ENCODE measurements around the gene ROR2.

Gene ROR2

GRCh38 chr9:91698266-91698665 is 251.8 kb downstream of the ROR2 start:
- no peaks in the 10 kb centered on the region for H3K4me1 ChIP-seq (ENCODE audit: insufficient read depth, low read length)
- H3K27me3 ChIP-seq (ENCODE audit: insufficient read depth, low read length), result no peaks in the 10 kb centered on the region
- no peaks in the 10 kb centered on the region for H3K9me3 ChIP-seq (ENCODE audit: low read length)
- H3K36me3 ChIP-seq (ENCODE audit: insufficient read depth, low read length), result no peaks in the 10 kb centered on the region
- no peak overlapping the region for H3K4me3 ChIP-seq (ENCODE audit: low read length)
- no peak overlapping the region for H2AFZ ChIP-seq (ENCODE audit: low read depth, low read length)

- Histone ChIP-seq H2AFZ (ENCODE audit: low read depth, low read length) (no peak overlapping the region), H3K9me3 (ENCODE audit: low read length) (no peaks in the 10 kb centered on the region), H3K36me3 (ENCODE audit: insufficient read depth, low read length) (no peaks in the 10 kb centered on the region), H3K4me3 (ENCODE audit: low read length) (no peak overlapping the region), H3K4me1 (ENCODE audit: insufficient read depth, low read length) (no peaks in the 10 kb centered on the region), H3K27me3 (ENCODE audit: insufficient read depth, low read length) (no peaks in the 10 kb centered on the region)
Measured at GRCh38 chr9:91697201-91697600, 252.8 kb downstream of the ROR2 start.

- Histone ChIP-seq H3K9me3 (ENCODE audit: low read length) (no peaks in the 10 kb centered on the region), H3K27me3 (ENCODE audit: insufficient read depth, low read length) (no peaks in the 10 kb centered on the region), H3K36me3 (ENCODE audit: insufficient read depth, low read length) (no peaks in the 10 kb centered on the region), H3K4me3 (ENCODE audit: low read length) (no peak overlapping the region), H3K4me1 (ENCODE audit: insufficient read depth, low read length) (no peaks in the 10 kb centered on the region), H2AFZ (ENCODE audit: low read depth, low read length) (no peak overlapping the region)
Measured at GRCh38 chr9:91694081-91694870, 255.8 kb downstream of the ROR2 start.

GRCh38 chr9:91693226-91693625 is 256.8 kb downstream of the ROR2 start:
- Histone ChIP-seq H3K36me3 (ENCODE audit: insufficient read depth, low read length) (no peaks in the 10 kb centered on the region), H3K4me1 (ENCODE audit: insufficient read depth, low read length) (no peaks in the 10 kb centered on the region), H3K9me3 (ENCODE audit: low read length) (no peaks in the 10 kb centered on the region), H3K4me3 (ENCODE audit: low read length) (no peak overlapping the region), H2AFZ (ENCODE audit: low read depth, low read length) (no peak overlapping the region), H3K27me3 (ENCODE audit: insufficient read depth, low read length) (no peaks in the 10 kb centered on the region)

- H3K4me1 ChIP-seq (ENCODE audit: insufficient read depth, low read length), result no peaks in the 10 kb centered on the region
- no peaks in the 10 kb centered on the region for H3K9me3 ChIP-seq (ENCODE audit: low read length)
- H3K36me3 ChIP-seq (ENCODE audit: insufficient read depth, low read length), result no peaks in the 10 kb centered on the region
- no peaks in the 10 kb centered on the region for H3K27me3 ChIP-seq (ENCODE audit: insufficient read depth, low read length)
- H3K4me3 ChIP-seq (ENCODE audit: low read length), result no peak overlapping the region
- no peak overlapping the region for H2AFZ ChIP-seq (ENCODE audit: low read depth, low read length)
Measured at GRCh38 chr9:91690540-91691249, 259.3 kb downstream of the ROR2 start.

GRCh38 chr9:91689006-91689405 is 261.0 kb downstream of the ROR2 start:
- no peak overlapping the region for H2AFZ ChIP-seq (ENCODE audit: low read depth, low read length)
- no peaks in the 10 kb centered on the region for H3K36me3 ChIP-seq (ENCODE audit: insufficient read depth, low read length)
- H3K4me1 ChIP-seq (ENCODE audit: insufficient read depth, low read length), result no peaks in the 10 kb centered on the region
- H3K27me3 ChIP-seq (ENCODE audit: insufficient read depth, low read length), result no peaks in the 10 kb centered on the region
- H3K4me3 ChIP-seq (ENCODE audit: low read length), result no peak overlapping the region
- H3K9me3 ChIP-seq (ENCODE audit: low read length), result no peaks in the 10 kb centered on the region

- H2AFZ ChIP-seq (ENCODE audit: low read depth, low read length), result no peak overlapping the region
- no peaks in the 10 kb centered on the region for H3K36me3 ChIP-seq (ENCODE audit: insufficient read depth, low read length)
- H3K9me3 ChIP-seq (ENCODE audit: low read length), result no peaks in the 10 kb centered on the region
- H3K4me1 ChIP-seq (ENCODE audit: insufficient read depth, low read length), result peaks cover 3% of the 10 kb centered on the region
- H3K27me3 ChIP-seq (ENCODE audit: insufficient read depth, low read length), result no peaks in the 10 kb centered on the region
- no peak overlapping the region for H3K4me3 ChIP-seq (ENCODE audit: low read length)
Measured at GRCh38 chr9:91683269-91683668, 266.8 kb downstream of the ROR2 start.

GRCh38 chr9:91682806-91683205 is 267.2 kb downstream of the ROR2 start:
- peaks cover 7% of the 10 kb centered on the region for H3K4me1 ChIP-seq (ENCODE audit: insufficient read depth, low read length)
- H3K4me3 ChIP-seq (ENCODE audit: low read length), result no peak overlapping the region
- H3K36me3 ChIP-seq (ENCODE audit: insufficient read depth, low read length), result no peaks in the 10 kb centered on the region
- H3K9me3 ChIP-seq (ENCODE audit: low read length), result no peaks in the 10 kb centered on the region
- no peak overlapping the region for H2AFZ ChIP-seq (ENCODE audit: low read depth, low read length)
- no peaks in the 10 kb centered on the region for H3K27me3 ChIP-seq (ENCODE audit: insufficient read depth, low read length)

- Histone ChIP-seq H2AFZ (ENCODE audit: low read depth, low read length) (no peak overlapping the region), H3K36me3 (ENCODE audit: insufficient read depth, low read length) (no peaks in the 10 kb centered on the region), H3K4me1 (ENCODE audit: insufficient read depth, low read length) (peaks cover 17% of the 10 kb centered on the region), H3K4me3 (ENCODE audit: low read length) (no peak overlapping the region), H3K27me3 (ENCODE audit: insufficient read depth, low read length) (no peaks in the 10 kb centered on the region), H3K9me3 (ENCODE audit: low read length) (no peaks in the 10 kb centered on the region)
Measured at GRCh38 chr9:91681461-91682305, 268.3 kb downstream of the ROR2 start.

GRCh38 chr9:91680998-91681397 is 269.0 kb downstream of the ROR2 start:
- Histone ChIP-seq H3K4me3 (ENCODE audit: low read length) (no peak overlapping the region), H3K9me3 (ENCODE audit: low read length) (no peaks in the 10 kb centered on the region), H3K27me3 (ENCODE audit: insufficient read depth, low read length) (no peaks in the 10 kb centered on the region), H3K36me3 (ENCODE audit: insufficient read depth, low read length) (no peaks in the 10 kb centered on the region), H3K4me1 (ENCODE audit: insufficient read depth, low read length) (peaks cover 18% of the 10 kb centered on the region), H2AFZ (ENCODE audit: low read depth, low read length) (no peak overlapping the region)

- Histone ChIP-seq H3K4me3 (ENCODE audit: low read length) (no peak overlapping the region), H3K36me3 (ENCODE audit: insufficient read depth, low read length) (no peaks in the 10 kb centered on the region), H3K4me1 (ENCODE audit: insufficient read depth, low read length) (peaks cover 18% of the 10 kb centered on the region), H3K9me3 (ENCODE audit: low read length) (no peaks in the 10 kb centered on the region), H2AFZ (ENCODE audit: low read depth, low read length) (no peak overlapping the region), H3K27me3 (ENCODE audit: insufficient read depth, low read length) (no peaks in the 10 kb centered on the region)
Measured at GRCh38 chr9:91680106-91680505, 269.9 kb downstream of the ROR2 start.

GRCh38 chr9:91678807-91679580 is 271.0 kb downstream of the ROR2 start:
- Histone ChIP-seq H3K4me3 (ENCODE audit: low read length) (no peak overlapping the region), H3K9me3 (ENCODE audit: low read length) (no peaks in the 10 kb centered on the region), H2AFZ (ENCODE audit: low read depth, low read length) (no peak overlapping the region), H3K27me3 (ENCODE audit: insufficient read depth, low read length) (no peaks in the 10 kb centered on the region), H3K36me3 (ENCODE audit: insufficient read depth, low read length) (no peaks in the 10 kb centered on the region), H3K4me1 (ENCODE audit: insufficient read depth, low read length) (peaks cover 18% of the 10 kb centered on the region)
